ENCODE measurements around the gene GP1BA. TPM values are rescaled to one million over a fixed set of nuclear protein-coding genes. Genes with fewer than 3 reads are reported as not detected.

GP1BA gene
- not detected for total RNA-seq

DNA sequence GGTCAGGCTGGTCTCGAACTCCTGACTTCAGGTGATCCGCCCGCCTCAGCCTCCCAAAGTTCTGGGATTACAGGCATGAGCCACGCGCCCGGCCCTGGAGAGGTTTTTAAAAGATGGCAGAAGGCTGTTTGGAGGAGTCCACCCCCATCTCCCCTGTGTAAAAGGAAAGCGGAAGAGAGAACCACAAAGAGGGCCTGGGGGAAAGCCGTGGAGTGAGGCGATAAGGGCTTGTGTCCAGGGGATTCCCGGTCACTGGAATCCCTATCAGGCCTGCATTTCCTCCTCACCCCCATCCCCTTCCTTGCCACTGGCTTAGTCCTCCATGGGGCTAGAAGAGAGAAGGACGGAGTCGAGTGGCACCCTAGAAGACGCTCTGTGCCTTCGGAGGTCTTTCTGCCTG lies at the start of gene GP1BA:
GP1BA (plus strand) TSS at position 315 of the 400 bp plus-strand sequence. CDS start 328 bp downstream, outside the sequence.
- CTCF ChIA-PET: no interaction called here
- POLR2A ChIA-PET: interaction anchor here (0.6 kb wide), 1 partner anchor 264 kb away, joined by 3 read pairs; no protein-coding TSS in a partner anchor

GRCh38 chr17:4884489-4884888 lies 47.6 kb upstream of the GP1BA start:
- ChIA-PET CTCF (no interaction called here), POLR2A (no interaction called here)

- CTCF ChIA-PET: interaction anchor here (0.7 to 0.8 kb wide), 2 partner anchors 49 to 79 kb away, joined by 3 to 4 read pairs; no protein-coding TSS in a partner anchor
- POLR2A ChIA-PET: no interaction called here
Observed at GRCh38 chr17:4886830-4887229, 45.2 kb upstream of the GP1BA start.

GRCh38 chr17:4887581-4887980 lies 44.5 kb upstream of the GP1BA start:
- CTCF ChIA-PET: interaction anchor here (0.8 to 2.9 kb wide), 4 partner anchors 12 to 115 kb away, joined by 3 to 10 read pairs (median 3); partner anchors contain the start of gene C17orf107
- POLR2A ChIA-PET: no interaction called here

DNA sequence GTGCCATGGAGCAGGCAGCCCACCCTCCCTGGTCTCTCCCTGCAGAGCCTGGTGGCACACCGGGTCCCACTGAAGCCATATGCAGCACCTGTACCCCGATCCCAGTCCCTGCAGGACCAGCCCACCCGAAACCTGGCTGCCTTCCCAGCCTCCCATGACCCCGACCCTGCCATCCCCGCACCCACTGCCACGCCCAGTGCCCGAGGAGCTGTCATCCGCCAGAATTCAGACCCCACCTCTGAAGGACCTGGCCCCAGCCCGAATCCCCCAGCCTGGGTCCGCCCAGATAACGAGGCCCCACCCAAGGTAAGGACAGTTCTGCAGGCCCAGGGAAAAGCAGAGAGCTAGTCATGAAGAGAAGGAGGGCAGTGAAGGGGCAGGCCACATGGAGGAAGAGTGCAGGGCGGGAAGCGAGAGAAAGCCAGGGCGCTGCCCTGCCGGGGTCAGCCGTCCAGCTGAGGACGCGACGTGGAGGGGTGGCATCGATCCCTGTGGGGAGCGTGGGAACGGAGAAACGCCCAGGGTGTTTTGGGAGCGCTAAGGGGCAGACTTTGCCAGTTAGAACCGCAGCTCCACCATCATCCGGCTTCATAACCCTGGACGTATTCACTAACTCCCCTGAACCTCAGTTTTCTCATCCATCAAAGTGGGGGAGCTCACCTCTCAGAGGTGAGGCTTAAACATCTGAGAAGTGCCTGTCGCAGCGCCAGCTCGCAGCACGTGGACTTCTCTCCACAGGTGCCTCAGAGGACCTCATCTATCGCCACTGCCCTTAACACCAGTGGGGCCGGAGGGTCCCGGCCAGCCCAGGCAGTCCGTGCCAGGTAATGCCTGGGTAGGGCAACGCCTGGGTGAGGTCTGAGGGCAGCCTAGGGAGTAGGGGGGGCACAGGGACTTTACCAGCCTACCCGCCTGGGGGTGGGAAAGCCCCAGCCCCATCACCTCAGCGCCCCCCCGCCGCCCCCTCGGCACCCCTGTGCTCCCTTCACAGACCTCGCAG lies 40.4 kb upstream of the GP1BA start:
- POLR2A ChIA-PET: no interaction called here

GRCh38 chr17:4892499-4893221 lies 39.4 kb upstream of the GP1BA start:
- CTCF ChIA-PET: no interaction called here

More for the DNA sequence above, 40.4 kb upstream of the GP1BA start:
- CTCF ChIA-PET: interaction anchor here (0.5 to 1.0 kb wide), 2 partner anchors 109 to 223 kb away, joined by 4 read pairs; no protein-coding TSS in a partner anchor

DNA sequence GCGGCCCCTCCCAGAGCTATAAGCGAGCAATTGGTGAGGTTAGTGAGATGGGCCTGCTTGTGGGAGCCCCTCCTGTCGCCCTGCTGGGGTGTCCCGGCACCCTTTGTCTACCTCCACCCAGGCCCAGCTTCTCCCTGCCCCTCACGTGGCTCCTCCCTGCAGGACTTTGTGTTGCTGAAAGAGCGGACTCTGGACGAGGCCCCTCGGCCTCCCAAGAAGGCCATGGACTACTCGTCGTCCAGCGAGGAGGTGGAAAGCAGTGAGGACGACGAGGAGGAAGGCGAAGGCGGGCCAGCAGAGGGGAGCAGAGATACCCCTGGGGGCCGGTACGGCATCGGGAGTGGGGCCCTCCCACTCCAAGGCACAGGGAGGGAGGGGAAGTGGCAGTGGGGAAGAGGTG lies 38.8 kb upstream of the GP1BA start:
- POLR2A ChIA-PET: no interaction called here
- CTCF ChIA-PET: no interaction called here

More at GRCh38 chr17:4892499-4893221, 39.4 kb upstream of the GP1BA start:
- POLR2A ChIA-PET: no interaction called here

DNA sequence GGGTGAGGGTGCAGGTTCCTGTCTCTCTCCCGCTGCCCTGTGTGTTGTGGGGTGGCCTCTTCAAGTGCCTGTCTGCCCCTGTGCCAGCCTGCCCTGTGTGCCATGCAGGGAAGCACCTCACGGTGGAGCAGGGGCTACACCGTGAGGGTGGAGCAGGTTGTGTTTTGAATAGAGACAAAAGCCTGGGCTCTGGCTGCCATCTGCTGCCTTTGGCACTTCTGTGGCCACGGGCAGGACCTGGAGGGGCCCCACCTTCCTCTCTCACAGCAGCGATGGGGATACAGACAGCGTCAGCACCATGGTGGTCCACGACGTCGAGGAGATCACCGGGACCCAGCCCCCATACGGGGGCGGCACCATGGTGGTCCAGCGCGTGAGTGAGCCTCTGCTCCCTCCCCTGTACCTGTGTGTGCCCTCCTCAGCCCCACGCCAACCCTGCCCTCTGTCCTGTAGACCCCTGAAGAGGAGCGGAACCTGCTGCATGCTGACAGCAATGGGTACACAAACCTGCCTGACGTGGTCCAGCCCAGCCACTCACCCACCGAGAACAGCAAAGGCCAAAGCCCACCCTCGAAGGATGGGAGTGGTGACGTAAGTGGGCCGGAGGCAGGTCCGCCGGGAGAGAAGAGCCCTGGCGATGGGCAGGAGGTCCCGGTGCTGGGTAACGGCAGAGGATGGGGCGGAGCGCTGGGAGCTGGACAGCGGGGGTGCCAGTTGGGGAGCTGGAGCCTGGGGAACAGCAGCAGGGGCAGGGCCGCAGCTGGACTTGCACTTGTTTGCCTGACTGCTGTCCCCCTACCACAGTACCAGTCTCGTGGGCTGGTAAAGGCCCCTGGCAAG lies 38.1 kb upstream of the GP1BA start:
- CTCF ChIA-PET: interaction anchor here (1.4 kb wide), 1 partner anchor 104 kb away, joined by 6 read pairs; the partner anchor contains the start of gene GLTPD2
- POLR2A ChIA-PET: no interaction called here

- POLR2A ChIA-PET: no interaction called here
- CTCF ChIA-PET: interaction anchor here (1.4 kb wide), 1 partner anchor 106 kb away, joined by 6 read pairs; the partner anchor contains the start of gene GLTPD2
Observed at GRCh38 chr17:4895121-4895520, 37.0 kb upstream of the GP1BA start.

DNA sequence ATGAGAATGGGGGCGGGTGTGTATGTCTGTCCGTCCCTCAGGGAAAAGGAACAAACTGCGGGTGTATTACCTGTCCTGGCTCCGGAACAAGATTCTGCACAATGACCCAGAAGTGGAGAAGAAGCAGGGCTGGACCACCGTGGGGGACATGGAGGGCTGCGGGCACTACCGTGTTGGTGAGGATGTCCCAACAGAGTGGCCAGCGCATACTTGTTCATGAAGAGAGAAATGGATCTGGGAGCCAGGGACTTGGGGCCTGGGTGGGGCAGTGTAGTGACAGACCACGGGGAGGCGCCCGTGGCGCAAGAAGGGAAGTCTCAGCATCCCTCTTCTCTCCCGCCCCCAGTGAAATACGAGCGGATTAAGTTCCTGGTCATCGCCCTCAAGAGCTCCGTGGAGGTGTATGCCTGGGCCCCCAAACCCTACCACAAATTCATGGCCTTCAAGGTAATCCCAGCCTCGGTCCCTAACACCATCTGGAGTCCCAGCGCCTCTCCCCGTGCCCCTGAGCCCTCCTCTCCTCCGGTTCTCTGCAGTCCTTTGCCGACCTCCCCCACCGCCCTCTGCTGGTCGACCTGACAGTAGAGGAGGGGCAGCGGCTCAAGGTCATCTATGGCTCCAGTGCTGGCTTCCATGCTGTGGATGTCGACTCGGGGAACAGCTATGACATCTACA lies 36.3 kb upstream of the GP1BA start:
- CTCF ChIA-PET: no interaction called here
- POLR2A ChIA-PET: no interaction called here

DNA sequence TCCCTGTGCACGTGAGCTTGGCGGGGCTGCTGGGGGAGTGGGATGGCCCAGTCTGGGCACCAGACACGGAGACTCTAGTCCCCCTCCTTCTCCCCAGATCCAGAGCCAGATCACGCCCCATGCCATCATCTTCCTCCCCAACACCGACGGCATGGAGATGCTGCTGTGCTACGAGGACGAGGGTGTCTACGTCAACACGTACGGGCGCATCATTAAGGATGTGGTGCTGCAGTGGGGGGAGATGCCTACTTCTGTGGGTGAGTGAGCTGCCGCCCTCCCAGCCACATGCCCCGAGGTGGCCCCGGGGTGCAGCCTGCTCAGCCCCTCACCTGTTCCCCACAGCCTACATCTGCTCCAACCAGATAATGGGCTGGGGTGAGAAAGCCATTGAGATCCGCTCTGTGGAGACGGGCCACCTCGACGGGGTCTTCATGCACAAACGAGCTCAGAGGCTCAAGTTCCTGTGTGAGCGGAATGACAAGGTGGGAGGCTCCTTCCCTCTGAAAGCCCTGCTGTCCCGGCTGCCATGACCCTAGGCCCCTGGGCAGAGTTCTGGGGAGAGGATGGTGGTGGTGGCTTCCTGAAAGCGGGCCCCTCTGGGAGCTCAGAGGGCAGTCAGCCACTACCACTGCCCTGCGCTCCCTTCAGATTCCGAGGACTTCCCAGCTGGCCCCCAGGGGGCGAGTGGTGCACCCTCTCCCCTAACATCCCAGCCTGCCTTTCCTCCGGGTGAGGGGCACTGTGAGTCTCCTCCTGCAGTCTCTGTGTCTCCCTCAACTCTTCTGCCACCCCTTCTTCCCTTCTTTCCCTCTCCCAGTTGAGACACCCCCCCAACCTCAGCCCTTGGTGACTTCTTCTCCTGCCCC lies 35.5 kb upstream of the GP1BA start:
- CTCF ChIA-PET: no interaction called here

GRCh38 chr17:4897198-4897687 lies 34.8 kb upstream of the GP1BA start:
- POLR2A ChIA-PET: no interaction called here
- CTCF ChIA-PET: no interaction called here

More for the DNA sequence above, 35.5 kb upstream of the GP1BA start:
- POLR2A ChIA-PET: no interaction called here

DNA sequence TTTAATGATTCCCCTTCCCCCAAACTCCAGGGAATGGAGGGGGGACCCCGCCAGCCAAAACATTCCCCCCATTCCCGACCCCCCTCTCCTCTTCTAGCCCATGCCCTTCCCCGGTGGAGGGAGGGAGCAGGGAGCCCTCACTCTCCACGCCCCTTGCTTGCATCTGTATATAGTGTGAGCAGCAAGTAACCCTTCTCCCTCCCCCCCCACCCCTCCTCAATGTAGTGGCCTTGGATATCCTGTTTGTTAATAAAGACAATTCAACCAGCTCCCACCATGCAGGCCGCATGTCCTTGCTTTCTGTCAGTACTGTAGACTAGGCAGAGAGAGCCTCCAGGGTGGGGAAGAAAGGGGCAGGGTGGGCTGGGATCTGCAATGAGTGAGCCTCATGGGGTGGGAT lies 34.3 kb upstream of the GP1BA start:
- ChIA-PET POLR2A (no interaction called here), CTCF (interaction anchor here (3.0 kb wide), 1 partner anchor 9 kb away, joined by 10 read pairs; no protein-coding TSS in a partner anchor)

GRCh38 chr17:4898351-4898750 lies 33.7 kb upstream of the GP1BA start:
- POLR2A ChIA-PET: interaction anchor here (1.0 kb wide), 1 partner anchor 108 kb away, joined by 6 read pairs; no protein-coding TSS in a partner anchor
- CTCF ChIA-PET: interaction anchor here (1.1 to 3.0 kb wide), 3 partner anchors 10 to 76 kb away, joined by 3 to 12 read pairs (median 10); no protein-coding TSS in a partner anchor

DNA sequence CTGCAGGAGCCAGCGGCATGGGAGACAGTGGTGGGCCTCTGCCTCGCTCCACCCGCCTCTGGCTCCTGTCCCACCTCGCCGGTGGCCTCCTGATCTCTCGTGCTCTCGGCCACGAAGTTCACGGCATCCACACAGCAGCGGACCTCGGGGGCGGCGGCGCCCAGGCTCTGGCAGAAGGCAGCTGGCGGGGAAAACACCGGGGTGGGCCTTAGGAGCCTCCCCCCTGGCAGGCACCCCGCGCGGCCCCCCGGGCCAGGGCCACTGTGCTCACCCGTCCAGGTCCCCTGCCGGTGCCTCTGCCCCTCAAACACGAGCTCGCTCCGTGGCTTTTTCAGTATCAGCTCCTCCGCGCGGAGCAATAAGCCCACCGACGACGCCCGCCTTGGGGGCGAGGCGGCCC lies 33.1 kb upstream of the GP1BA start:
- ChIA-PET POLR2A (interaction anchor here (1.0 to 1.2 kb wide), 3 partner anchors 41 to 189 kb away, joined by 4 to 6 read pairs (median 4); partner anchors contain the start of genes ARRB2, RNF167 and SLC25A11), CTCF (interaction anchor here (0.9 to 3.0 kb wide), 8 partner anchors 10 to 203 kb away, joined by 3 to 17 read pairs (median 7); partner anchors contain the start of genes PLD2, RNF167, SLC25A11 and SPAG7)

DNA sequence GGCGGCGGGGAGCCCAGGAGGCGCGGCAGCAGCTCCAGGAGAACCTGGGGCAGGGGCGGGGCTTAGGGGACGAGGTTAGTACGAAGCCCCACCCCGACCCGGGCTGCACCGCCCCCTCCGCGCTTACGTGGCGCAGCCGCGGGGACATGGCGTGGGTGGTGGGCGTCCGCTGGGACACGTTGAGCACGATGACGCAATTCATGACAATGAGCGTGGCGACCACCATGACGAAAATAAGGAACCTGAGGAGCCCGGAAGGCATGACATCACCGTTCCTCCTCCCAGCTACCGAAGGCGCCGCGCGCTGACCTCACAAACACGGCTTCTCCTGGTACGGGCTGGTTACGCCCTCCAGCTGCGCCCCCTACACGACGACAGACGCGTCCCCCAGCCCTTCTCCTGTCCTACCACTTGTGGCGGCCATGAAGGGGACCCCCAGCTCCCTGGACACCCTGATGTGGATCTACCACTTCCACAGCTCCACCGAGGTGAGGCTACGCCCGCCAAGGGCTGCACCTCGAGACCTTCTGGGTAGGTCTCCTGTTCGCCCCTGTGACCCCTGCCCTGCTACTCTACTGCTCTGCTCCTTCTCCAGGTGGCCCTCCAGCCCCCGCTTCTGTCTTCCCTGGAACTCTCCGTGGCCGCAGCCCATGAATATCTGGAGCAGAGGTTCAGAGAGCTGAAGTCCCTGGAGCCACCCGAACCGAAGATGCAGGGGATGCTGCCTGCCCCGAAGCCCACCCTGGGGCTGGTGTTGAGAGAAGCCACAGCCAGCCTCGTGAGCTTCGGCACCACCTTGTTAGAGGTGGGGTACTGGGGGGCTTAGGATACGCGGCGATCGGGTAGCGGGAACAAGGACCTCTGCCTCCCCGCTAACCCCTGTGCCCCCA lies 32.5 kb upstream of the GP1BA start, which contains the start of gene C17orf107:
C17orf107 (plus strand) TSS at position 196 of the 890 bp plus-strand sequence; CDS start at position 423, 227 bp downstream.
- CTCF ChIA-PET: interaction anchor here (0.9 to 3.0 kb wide), 9 partner anchors 9 to 204 kb away, joined by 3 to 17 read pairs (median 5); partner anchors contain the start of genes PLD2, RNF167, SLC25A11 and SPAG7
- POLR2A ChIA-PET: interaction anchor here (0.7 to 2.0 kb wide), 8 partner anchors 40 to 195 kb away, joined by 3 to 7 read pairs (median 4); partner anchors contain the start of genes ARRB2, RNF167 and SLC25A11
